AG08395 (cell line): ENCODE results near the gene XYLT1.
A peak's percentile ranks its signal among the peaks of the same experiment; 100 is the strongest.

Experiments used
- DNase-seq: peaks from one replicate; pipeline ENCODE4 v3.0.0; 2012; ENCODE audit warnings: mixed read lengths, low spot score

The XYLT1 gene

GRCh38 chr16:17459903-17460521 is 10.7 kb downstream of the XYLT1 start:
- DNase-seq: peak; percentile 18

GRCh38 chr16:17457997-17458396 is 12.8 kb downstream of the XYLT1 start:
- no peak for DNase-seq

GRCh38 chr16:17457513-17457912 is 13.2 kb downstream of the XYLT1 start:
- DNase-seq: no peak

GRCh38 chr16:17454162-17454730 is 16.5 kb downstream of the XYLT1 start:
- DNase-seq: no peak

- DNase-seq: no peak
Observed at GRCh38 chr16:17453364-17454038, 17.3 kb downstream of the XYLT1 start.

GRCh38 chr16:17452922-17453321 is 17.8 kb downstream of the XYLT1 start:
- DNase-seq: peak; percentile 53

- no peak for DNase-seq
Observed at GRCh38 chr16:17451843-17452242, 18.9 kb downstream of the XYLT1 start.

- no peak for DNase-seq
Observed at GRCh38 chr16:17450291-17450690, 20.5 kb downstream of the XYLT1 start.

- DNase-seq: no peak
Observed at GRCh38 chr16:17448640-17449638, 21.8 kb downstream of the XYLT1 start.

- no peak for DNase-seq
Observed at GRCh38 chr16:17447101-17447569, 23.6 kb downstream of the XYLT1 start.

GRCh38 chr16:17446661-17447060 is 24.1 kb downstream of the XYLT1 start:
- DNase-seq: no peak

- no peak for DNase-seq
Observed at GRCh38 chr16:17445421-17445820, 25.3 kb downstream of the XYLT1 start.

GRCh38 chr16:17444658-17445057 is 26.1 kb downstream of the XYLT1 start:
- DNase-seq: no peak

GRCh38 chr16:17440131-17440530 is 30.6 kb downstream of the XYLT1 start:
- DNase-seq: no peak

GRCh38 chr16:17439580-17439979 is 31.2 kb downstream of the XYLT1 start:
- DNase-seq: no peak

GRCh38 chr16:17437981-17438380 is 32.8 kb downstream of the XYLT1 start:
- no peak for DNase-seq

- peak; percentile 9 for DNase-seq
Observed at GRCh38 chr16:17437127-17437720, 33.5 kb downstream of the XYLT1 start.

GRCh38 chr16:17435318-17435717 is 35.4 kb downstream of the XYLT1 start:
- DNase-seq: no peak

GRCh38 chr16:17433577-17434451 is 36.9 kb downstream of the XYLT1 start:
- no peak for DNase-seq

GRCh38 chr16:17432901-17433576 is 37.7 kb downstream of the XYLT1 start:
- peak; percentile 33 for DNase-seq
